Natural killer cell (primary cell): ENCODE data around the gene PGLYRP4. TPM values are rescaled to one million over a fixed set of nuclear protein-coding genes. Genes with fewer than 3 reads are reported as not detected.

ENCODE experiments used
- ATAC-seq, 3 donors: fragments of 150-1000 bp in 2 of 3; fragments of 200-7000 bp in 1 of 3; cut with Tn5 transposase; 1 replicate in 1 of 3; 2 replicates in 2 of 3; pipeline ENCODE4 v1.10.0; 2021; ENCODE audit warnings: mild to moderate bottlenecking in 2 of 3, moderate library complexity in 2 of 3
- DNase-seq, 2 donors: peaks; one replicate each; pipeline versions ENCODE4 v3.0.0 to v3.0.0-alpha.2; 2013 to 2021; ENCODE audit warnings: mixed read lengths in 1 of 2
- H3K27ac ChIP-seq: one replicate; pipeline ENCODE4 v1.5.1; 2013; ENCODE audit warnings: mild to moderate bottlenecking, low read length
- H3K27me3 ChIP-seq: one replicate; pipeline ENCODE4 v1.6.1; 2013; ENCODE audit warnings: low read length; ENCODE audit not compliant: control insufficient read depth, insufficient read depth
- H3K36me3 ChIP-seq: one replicate; pipeline ENCODE4 v1.6.1; 2013; ENCODE audit warnings: low read length; ENCODE audit not compliant: control insufficient read depth, insufficient read depth
- H3K4me1 ChIP-seq: one replicate; pipeline ENCODE4 v1.6.1; 2013; ENCODE audit warnings: low read length; ENCODE audit not compliant: control insufficient read depth, insufficient read depth
- H3K4me3 ChIP-seq: one replicate; pipeline ENCODE4 v1.5.1; 2013; ENCODE audit warnings: low read length
- H3K9me3 ChIP-seq: one replicate; pipeline ENCODE4 v1.6.1; 2013; ENCODE audit warnings: low read length; ENCODE audit not compliant: control insufficient read depth, insufficient read depth
- H3K27ac Mint-ChIP-seq, 2 donors: one replicate each; pipeline ENCODE4 v1.8.0; 2022; ENCODE audit warnings: mild to moderate bottlenecking in 2 of 2, mixed read lengths in 2 of 2, moderate library complexity in 1 of 2
- H3K27me3 Mint-ChIP-seq, 2 donors: one replicate each; pipeline ENCODE4 v1.8.0; 2022; ENCODE audit warnings: low read depth in 2 of 2, mixed read lengths in 2 of 2
- H3K36me3 Mint-ChIP-seq: one replicate; pipeline ENCODE4 v1.8.0; 2022; ENCODE audit warnings: mixed read lengths
- H3K4me1 Mint-ChIP-seq, 2 donors: one replicate each; pipeline ENCODE4 v1.8.0; 2022; ENCODE audit warnings: mixed read lengths in 2 of 2
- H3K4me3 Mint-ChIP-seq: one replicate; pipeline ENCODE4 v1.8.0; 2022; ENCODE audit warnings: mild to moderate bottlenecking, moderate library complexity, mixed read lengths
- H3K9me3 Mint-ChIP-seq, 2 donors: one replicate each; pipeline ENCODE4 v1.8.0; 2022; ENCODE audit warnings: mixed read lengths in 2 of 2
- CTCF ChIP-seq: fragments of 200-600 bp; IDR thresholded peaks from one replicate; pipeline ENCODE4 v1.8.0; 2022; ENCODE audit warnings: antibody characterized with exemption
- WGBS: methylation state at CpG from one replicate; pipeline ENCODE4 v1.1.7; 2013; ENCODE audit warnings: missing lambda C conversion rate; ENCODE audit not compliant: insufficient coverage; 5-methylcytosine and 5-hydroxymethylcytosine counted together
- intact Hi-C: fragments of 100-400 bp; cut with micrococcal nuclease; formaldehyde crosslinking; loops from one replicate; pipeline ENCODE4 v1.14.2; 2022
- total RNA-seq, 4 donors: library from RNA; stranded (reverse); fragments of 120-200 nt in 1 of 4; gene quantifications; one replicate each; pipeline versions ENCODE4 v1.2.3 to v1.2.4, GENCODE V29; 2013 to 2022

PGLYRP4 gene
- total RNA-seq, 3 donors from 2014 or later (not counting 1 experiment from before 2014, with no cell fraction given): not detected

GRCh38 chr1:153360190-153360589, 11.5 kb upstream of the PGLYRP4 start:
- DNase-seq: no peak
- H3K27ac ChIP-seq: no peak overlapping the region
- Mint-ChIP-seq H3K9me3 (no peaks in the 10 kb centered on the region), H3K27ac (no peak overlapping the region), H3K36me3 (no peaks in the 10 kb centered on the region), H3K4me3 (no peak overlapping the region), H3K27me3 (peaks cover 12 to 17% of the 10 kb centered on the region in 2 donors), H3K4me1 (peaks cover 0 to 8% of the 10 kb centered on the region in 2 donors)
- ATAC-seq: no peak
- no peak for TF ChIP-seq CTCF
- H3K4me3 ChIP-seq: no peak overlapping the region
- WGBS: 82% methylated on average over 2 of the region's 2 CpGs
- H3K9me3 ChIP-seq: no peaks in the 10 kb centered on the region
- intact Hi-C loops: no loop called here
- no peaks in the 10 kb centered on the region for H3K27me3 ChIP-seq
- peaks cover 7% of the 10 kb centered on the region for H3K4me1 ChIP-seq
- no peaks in the 10 kb centered on the region for H3K36me3 ChIP-seq

- no peak overlapping the region for H3K4me3 ChIP-seq
- ATAC-seq (no peak), DNase-seq (no peak)
- intact Hi-C loops: no loop called here
- no peak overlapping the region for H3K27ac ChIP-seq
- Mint-ChIP-seq H3K27me3 (peaks cover 12 to 14% of the 10 kb centered on the region in 2 donors), H3K27ac (no peak overlapping the region), H3K36me3 (no peaks in the 10 kb centered on the region), H3K4me3 (no peak overlapping the region), H3K4me1 (peaks cover 0 to 8% of the 10 kb centered on the region in 2 donors), H3K9me3 (no peaks in the 10 kb centered on the region)
- peaks cover 7% of the 10 kb centered on the region for H3K4me1 ChIP-seq
- WGBS: 93% methylated on average over 5 of the region's 6 CpGs
- no peaks in the 10 kb centered on the region for H3K27me3 ChIP-seq
- no peaks in the 10 kb centered on the region for H3K36me3 ChIP-seq
- H3K9me3 ChIP-seq: no peaks in the 10 kb centered on the region
- no peak for TF ChIP-seq CTCF
Measured at GRCh38 chr1:153359241-153359640, 10.6 kb upstream of the PGLYRP4 start.

- no peaks in the 10 kb centered on the region for H3K9me3 ChIP-seq
- no peaks in the 10 kb centered on the region for H3K36me3 ChIP-seq
- intact Hi-C loops: no loop called here
- no peak for TF ChIP-seq CTCF
- DNase-seq (no peak), ATAC-seq (no peak)
- Mint-ChIP-seq H3K4me3 (no peak overlapping the region), H3K4me1 (peaks cover 0 to 8% of the 10 kb centered on the region in 2 donors), H3K27me3 (peaks cover 12 to 14% of the 10 kb centered on the region in 2 donors), H3K36me3 (no peaks in the 10 kb centered on the region), H3K9me3 (no peaks in the 10 kb centered on the region), H3K27ac (no peak overlapping the region)
- H3K4me1 ChIP-seq: peaks cover 7% of the 10 kb centered on the region
- H3K27ac ChIP-seq: no peak overlapping the region
- H3K27me3 ChIP-seq: no peaks in the 10 kb centered on the region
- H3K4me3 ChIP-seq: no peak overlapping the region
- 86% methylated on average over 3 of the region's 3 CpGs for WGBS
Measured at GRCh38 chr1:153358691-153358975, 10.0 kb upstream of the PGLYRP4 start.

GRCh38 chr1:153357853-153358690, 9.4 kb upstream of the PGLYRP4 start, which contains the start of gene S100A9:
S100A9 (plus strand) TSS chr1:153357854; CDS start chr1:153358284, 430 bp downstream.
- Mint-ChIP-seq H3K4me3 (no peak within 1 kb of the TSS), H3K27me3 (peaks cover 6 to 18% of the 10 kb centered on the region in 2 donors), H3K4me1 (peaks cover 0 to 8% of the 10 kb centered on the region in 2 donors), H3K27ac (no peak within 1 kb of the TSS), H3K9me3 (no peaks in the 10 kb centered on the region), H3K36me3 (no peaks in the 10 kb centered on the region)
- DNase-seq (no peak), ATAC-seq (no peak)
- intact Hi-C loops: no loop called here
- Histone ChIP-seq H3K4me3 (peak within 1 kb of the TSS; percentile 6), H3K4me1 (peaks cover 7% of the 10 kb centered on the region), H3K27ac (no peak within 1 kb of the TSS), H3K36me3 (no peaks in the 10 kb centered on the region), H3K27me3 (no peaks in the 10 kb centered on the region), H3K9me3 (no peaks in the 10 kb centered on the region)
- 59% methylated on average over 11 of the region's 11 CpGs for WGBS
- no peak for TF ChIP-seq CTCF
